Body of pancreas (tissue), 4 donors: ENCODE data around the gene KLK1.
"Not testable (repeated sequence)": the region's sequence is repeated elsewhere in the genome, so short reads cannot be mapped to it uniquely, and the experiment has no call there.

ENCODE experiments used
- CTCF ChIP-seq, 7 experiments: fragments of 450-650 bp in 4 of 7; fragments of 200-600 bp in 3 of 7; sonication (generic) in 3 of 7; IDR thresholded peaks; one replicate each; pipeline ENCODE4 v1.5.1; 2016 to 2019; ENCODE audit warnings: antibody characterized with exemption in 7 of 7
- POLR2A ChIP-seq, 3 donors: fragments of 450-650 bp; IDR thresholded peaks; one replicate each; pipeline ENCODE4 v1.6.1; 2016; ENCODE audit warnings: antibody characterized with exemption in 3 of 3, mild to moderate bottlenecking in 2 of 3

- TF ChIP-seq CTCF, POLR2A (IDR thresholded peaks at IDR 0.05): not testable (repeated sequence)
These were observed 50.1 kb downstream of the KLK1 start for GRCh38 chr19:50773454-50773853.
